BJ (cell line): ENCODE results near the gene CLEC16A. TPM values are rescaled to one million over a fixed set of nuclear protein-coding genes. Genes with fewer than 3 reads are reported as not detected.

ENCODE experiments used
- CTCF ChIA-PET: fragments of 350-600 bp; formaldehyde crosslinking; extraction: SDS; loops from one replicate; lab custom pipeline; 2021; ENCODE audit warnings: antibody characterized with exemption, inconsistent platforms; lab: Yijun Ruan, JAX
- POLR2A ChIA-PET: fragments of 300-600 bp; sonication (Branson Sonifier 250); formaldehyde crosslinking; extraction: SDS; loops from one replicate; lab custom pipeline; 2021; ENCODE audit warnings: antibody characterized with exemption; lab: Charles Lee
- DNase-seq: peaks from one replicate; pipeline ENCODE4 v3.0.0-alpha.2; 2011; ENCODE audit warnings: low read depth
- H3K27me3 ChIP-seq: 2 replicates; pipeline ENCODE4 v1.6.0; 2011; ENCODE audit warnings: low read length; ENCODE audit not compliant: control insufficient read depth, insufficient read depth
- H3K36me3 ChIP-seq: 2 replicates; pipeline ENCODE4 v1.5.1; 2011; ENCODE audit warnings: low read length; ENCODE audit not compliant: control insufficient read depth, insufficient read depth
- H3K4me3 ChIP-seq: 2 replicates; pipeline ENCODE4 v1.5.1; 2011; ENCODE audit warnings: low read depth, mild to moderate bottlenecking, control low read depth, low read length
- CTCF ChIP-seq: IDR thresholded peaks from 2 replicates; pipeline ENCODE4 v1.5.1; 2011; ENCODE audit warnings: low read depth, mild to moderate bottlenecking, control low read depth, inconsistent platforms, low read length, moderate library complexity; ENCODE audit not compliant: insufficient read depth
- polyA plus RNA-seq: library from polyadenylated mRNA; depleted of rRNA; stranded (reverse); fragments of >200 nt; gene quantifications from 2 replicates; pipeline ENCODE4 v1.2.3, GENCODE V29; 2011

CLEC16A gene
- polyA plus RNA-seq, 1 experiment: 8.7 TPM

- Histone ChIP-seq H3K4me3 (no peak overlapping the region), H3K36me3 (peaks cover 5% of the 10 kb centered on the region), H3K27me3 (no peaks in the 10 kb centered on the region)
- CTCF ChIA-PET: interaction anchor here (0.7 to 1.7 kb wide), 2 partner anchors 31 to 71 kb away, joined by 3 read pairs; no protein-coding TSS in a partner anchor
- TF ChIP-seq CTCF: no peak
- DNase-seq: no peak
- POLR2A ChIA-PET: no interaction called here
These were observed 239.6 kb downstream of the CLEC16A start for GRCh38 chr16:11183951-11184350.

DNA sequence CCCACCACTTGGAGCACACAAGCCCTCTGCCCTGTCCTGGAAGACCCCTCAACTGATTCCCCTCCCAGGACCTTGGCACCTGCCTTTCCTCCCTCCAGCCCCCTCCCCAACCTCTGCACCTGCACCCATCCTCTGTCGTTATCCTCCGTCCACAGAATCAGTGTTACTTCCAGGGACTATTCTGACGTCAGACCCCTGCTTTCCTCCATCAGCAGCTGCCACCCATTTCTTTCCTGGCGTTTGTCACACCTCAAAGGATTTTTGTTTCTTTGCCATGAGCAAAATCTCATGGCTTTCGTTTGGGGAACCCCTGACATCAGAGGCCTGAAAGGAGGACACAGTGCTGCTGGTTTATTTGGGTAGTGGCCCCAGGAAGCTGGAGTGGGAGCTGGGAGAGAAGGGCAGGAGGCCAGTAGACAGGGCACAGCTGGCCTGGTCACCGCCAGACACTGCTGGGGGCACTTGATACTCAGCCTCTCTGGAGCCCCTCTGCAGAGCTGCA, 243.2 kb downstream of the CLEC16A start:
- Histone ChIP-seq H3K27me3 (no peaks in the 10 kb centered on the region), H3K4me3 (no peak overlapping the region), H3K36me3 (no peaks in the 10 kb centered on the region)
- DNase-seq: no peak
- ChIA-PET CTCF (interaction anchor here (1.1 to 1.8 kb wide), 3 partner anchors 8 to 14 kb away, joined by 3 to 4 read pairs (median 3); no protein-coding TSS in a partner anchor), POLR2A (no interaction called here)
- TF ChIP-seq CTCF: no peak

DNA sequence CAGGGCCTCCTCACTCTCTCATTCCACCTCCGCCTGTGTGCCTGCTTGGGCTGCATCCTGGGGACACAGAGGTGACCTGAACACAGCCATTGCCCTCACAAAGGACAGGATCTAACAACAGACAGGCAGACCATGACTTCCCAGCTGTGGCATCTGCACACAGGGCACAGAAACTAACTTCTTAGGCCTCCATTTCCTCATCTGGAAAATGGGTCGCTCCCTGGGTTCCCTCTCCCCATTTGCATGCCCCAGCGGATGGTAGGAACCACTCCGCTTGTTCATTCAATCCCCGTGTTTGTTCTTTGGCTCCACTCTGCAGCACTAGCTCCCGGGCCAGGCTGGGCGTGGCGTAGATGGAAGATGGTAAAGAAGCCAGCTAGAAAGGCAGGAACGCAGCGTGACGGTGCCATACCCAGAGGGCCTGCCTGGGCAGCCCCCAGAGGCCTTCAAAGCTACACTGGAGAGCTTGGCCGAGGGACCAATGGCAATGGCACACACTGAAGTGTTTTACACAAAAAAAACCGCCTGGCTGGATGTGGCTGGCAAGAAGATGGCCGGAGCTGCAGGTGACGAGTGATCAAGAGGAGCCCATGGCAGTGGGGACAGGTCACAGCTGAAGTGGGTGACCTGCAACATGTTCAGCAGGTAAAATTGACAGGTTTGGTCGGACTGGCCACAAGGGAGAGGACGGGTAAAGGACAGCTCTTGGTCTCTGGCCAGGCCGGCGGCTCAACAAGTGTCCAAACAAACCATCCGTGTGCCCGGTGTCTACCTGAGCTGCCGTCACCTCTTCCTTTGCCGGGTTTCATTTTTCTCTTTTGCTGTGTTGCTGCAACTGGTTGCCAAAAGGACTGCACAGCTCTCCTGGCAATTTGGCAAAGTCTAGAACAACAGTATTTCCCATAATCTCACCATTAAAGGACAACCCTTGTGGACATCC, 244.7 kb downstream of the CLEC16A start:
- Histone ChIP-seq H3K4me3 (no peak overlapping the region), H3K36me3 (no peaks in the 10 kb centered on the region), H3K27me3 (no peaks in the 10 kb centered on the region)
- no peak for DNase-seq
- ChIA-PET CTCF (interaction anchor here (1.2 to 1.8 kb wide), 2 partner anchors 10 to 12 kb away, joined by 3 to 4 read pairs; no protein-coding TSS in a partner anchor), POLR2A (no interaction called here)
- no peak for TF ChIP-seq CTCF

- ChIA-PET CTCF (no interaction called here), POLR2A (interaction anchor here (0.6 kb wide), 1 partner anchor 29 kb away, joined by 3 read pairs; no protein-coding TSS in a partner anchor)
- Histone ChIP-seq H3K27me3 (no peaks in the 10 kb centered on the region), H3K36me3 (no peaks in the 10 kb centered on the region), H3K4me3 (no peak overlapping the region)
- no peak for TF ChIP-seq CTCF
- DNase-seq: no peak
These were observed 246.5 kb downstream of the CLEC16A start for GRCh38 chr16:11190588-11191560.
